ENCODE results near the gene RAB9A.
"Not testable (repeated sequence)": the region's sequence is repeated elsewhere in the genome, so short reads cannot be mapped to it uniquely, and the experiment has no call there.

The RAB9A gene

GRCh38 chrX:13703135-13703534 lies 14.2 kb downstream of the RAB9A start:
- no peak for DNase-seq

- DNase-seq, result no peak
These were observed 14.7 kb downstream of the RAB9A start for GRCh38 chrX:13703589-13703988.

GRCh38 chrX:13711141-13711540 lies 22.2 kb downstream of the RAB9A start:
- no peak for DNase-seq

GRCh38 chrX:13716455-13716854 lies 27.5 kb downstream of the RAB9A start:
- DNase-seq, result no peak

GRCh38 chrX:13716905-13717304 lies 28.0 kb downstream of the RAB9A start:
- no peak for DNase-seq

- no peak for DNase-seq
These were observed 29.0 kb downstream of the RAB9A start for GRCh38 chrX:13717700-13718472.

GRCh38 chrX:13719192-13719856 lies 30.4 kb downstream of the RAB9A start:
- no peak for DNase-seq

GRCh38 chrX:13721371-13721770 lies 32.4 kb downstream of the RAB9A start:
- no peak for DNase-seq

GRCh38 chrX:13721819-13722519 lies 33.0 kb downstream of the RAB9A start:
- peak; percentile 58 for DNase-seq

GRCh38 chrX:13724878-13725277 lies 36.0 kb downstream of the RAB9A start:
- not testable (repeated sequence) for DNase-seq

GRCh38 chrX:13726583-13726982 lies 37.7 kb downstream of the RAB9A start:
- DNase-seq, result not testable (repeated sequence)

- DNase-seq, result not testable (repeated sequence)
These were observed 41.6 kb downstream of the RAB9A start for GRCh38 chrX:13730523-13730922.

- DNase-seq, result no peak
These were observed 43.5 kb downstream of the RAB9A start for GRCh38 chrX:13732246-13733067.

GRCh38 chrX:13733506-13733905 lies 44.6 kb downstream of the RAB9A start:
- no peak for DNase-seq

GRCh38 chrX:13734278-13735172 lies 45.6 kb downstream of the RAB9A start, which contains the start of the genes OFD1 and TRAPPC2:
Gene OFD1 (plus strand): TSS chrX:13734748. CDS start chrX:13735072, 324 bp downstream.
Gene TRAPPC2 (minus strand): TSS chrX:13734620. CDS start chrX:13719963, 14,657 bp downstream.
- peak; percentile 97 for DNase-seq

GRCh38 chrX:13741695-13742094 lies 52.8 kb downstream of the RAB9A start:
- no peak for DNase-seq

- DNase-seq, result peak; percentile 82
These were observed 53.7 kb downstream of the RAB9A start for GRCh38 chrX:13742397-13743176.

GRCh38 chrX:13747836-13748235 lies 58.9 kb downstream of the RAB9A start:
- DNase-seq, result peak; percentile 51

GRCh38 chrX:13748486-13748885 lies 59.6 kb downstream of the RAB9A start:
- no peak for DNase-seq

- DNase-seq, result peak; percentile 44
These were observed 61.3 kb downstream of the RAB9A start for GRCh38 chrX:13750204-13750603.

- no peak for DNase-seq
These were observed 61.9 kb downstream of the RAB9A start for GRCh38 chrX:13750812-13751211.

Measured in OCI-M1 (cell line).